ENCODE data around the gene MYO3B. TPM values are rescaled to one million over a fixed set of nuclear protein-coding genes. Genes with fewer than 3 reads are reported as not detected.

The MYO3B gene
- total RNA-seq, 2 donors from 2014 or later: 0.09 to 0.74 TPM

GRCh38 chr2:170391018-170391417 is 213.1 kb downstream of the MYO3B start:
- no peak overlapping the region for H3K4me3 ChIP-seq
- intact Hi-C loops (cut with DNase I): no loop called here
- H3K27me3 ChIP-seq (replicated peaks; ENCODE audit: insufficient read depth): no peaks in the 10 kb centered on the region
- H3K9me3 ChIP-seq: no peaks in the 10 kb centered on the region
- no peaks in the 10 kb centered on the region for H3K36me3 ChIP-seq
- no peak overlapping the region for H3K27ac ChIP-seq
- no peak for DNase-seq (ENCODE audit: low spot score)
- H3K4me1 ChIP-seq (replicated peaks): no peaks in the 10 kb centered on the region
- 39% methylated on average over 2 of the region's 2 CpGs for WGBS
- TF ChIP-seq POLR2A (IDR thresholded peaks at IDR 0.05) (no peak), CTCF (IDR thresholded peaks at IDR 0.05) (no peak), POLR2AphosphoS5 (IDR thresholded peaks at IDR 0.05) (no peak)

- 90% methylated on average over 5 of the region's 5 CpGs for WGBS
- no peaks in the 10 kb centered on the region for H3K9me3 ChIP-seq
- no peak for TF ChIP-seq CTCF (IDR thresholded peaks at IDR 0.05)
- no peak overlapping the region for H3K4me3 ChIP-seq
- no peak for DNase-seq (ENCODE audit: low spot score)
- intact Hi-C loops (cut with DNase I): no loop called here
- H3K36me3 ChIP-seq: no peaks in the 10 kb centered on the region
- no peaks in the 10 kb centered on the region for H3K4me1 ChIP-seq (replicated peaks)
- H3K27me3 ChIP-seq (replicated peaks; ENCODE audit: insufficient read depth): no peaks in the 10 kb centered on the region
- H3K27ac ChIP-seq: no peak overlapping the region
These were observed 213.8 kb downstream of the MYO3B start for GRCh38 chr2:170391697-170392096.

- TF ChIP-seq POLR2A (IDR thresholded peaks at IDR 0.05) (no peak), CTCF (IDR thresholded peaks at IDR 0.05) (no peak), POLR2AphosphoS5 (IDR thresholded peaks at IDR 0.05) (no peak)
- Histone ChIP-seq H3K9me3 (no peaks in the 10 kb centered on the region), H3K4me3 (no peak overlapping the region), H3K36me3 (no peaks in the 10 kb centered on the region), H3K27me3 (replicated peaks; ENCODE audit: insufficient read depth) (no peaks in the 10 kb centered on the region), H3K4me1 (replicated peaks) (no peaks in the 10 kb centered on the region), H3K27ac (no peak overlapping the region)
- WGBS: 47% methylated on average over 2 of the region's 2 CpGs
- DNase-seq (ENCODE audit: low spot score): no peak
- intact Hi-C loops (cut with DNase I): no loop called here
These were observed 216.0 kb downstream of the MYO3B start for GRCh38 chr2:170393861-170394498.

- intact Hi-C loops (cut with DNase I): no loop called here
- Histone ChIP-seq H3K9me3 (no peaks in the 10 kb centered on the region), H3K4me3 (no peak overlapping the region), H3K27ac (no peak overlapping the region), H3K36me3 (no peaks in the 10 kb centered on the region), H3K4me1 (replicated peaks) (no peaks in the 10 kb centered on the region), H3K27me3 (replicated peaks; ENCODE audit: insufficient read depth) (no peaks in the 10 kb centered on the region)
- DNase-seq (ENCODE audit: low spot score): no peak
- TF ChIP-seq CTCF (IDR thresholded peaks at IDR 0.05): no peak
These were observed 216.9 kb downstream of the MYO3B start for GRCh38 chr2:170394641-170395387.

Data from prostate gland (tissue), 2 donors.